Measurements from ENCODE around the gene MTAP. TPM values are rescaled to one million over a fixed set of nuclear protein-coding genes. Genes with fewer than 3 reads are reported as not detected.

Gene MTAP
- polyA plus RNA-seq, 1 donor (not counting 4 experiments of a cell fraction or from before 2014, with no cell fraction given) = 48.7 TPM

DNA sequence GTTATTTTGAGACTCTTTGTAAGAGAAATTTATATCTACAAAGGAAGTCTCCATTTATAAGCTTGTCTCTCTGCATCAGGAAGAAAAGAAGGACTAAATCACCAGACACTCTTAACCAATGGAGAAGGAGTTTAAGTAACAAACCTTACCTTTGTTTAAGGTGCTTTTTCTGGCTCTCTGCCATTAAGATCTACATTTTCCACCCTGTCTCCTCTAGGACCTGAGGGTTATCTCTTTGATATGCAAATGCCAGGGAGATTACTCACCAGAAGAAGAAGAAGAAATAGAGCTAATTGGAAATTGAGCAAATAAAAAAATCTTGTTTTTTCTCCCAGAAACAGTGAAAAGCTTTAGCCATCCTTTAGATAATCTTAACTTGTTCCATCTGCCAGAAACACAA is 130.8 kb downstream of the MTAP start:
- dilution Hi-C loops (cut with MboI; ENCODE audit: extremely low pct_ligation_motif_present, low sequenced_read_pairs) = no loop called here
- no peaks in the 10 kb centered on the region for H3K79me2 ChIP-seq (ENCODE audit: control insufficient read depth, insufficient read depth, low read length)
- no peaks in the 10 kb centered on the region for H3K9me1 ChIP-seq (ENCODE audit: control insufficient read depth, extremely low read depth, insufficient read depth, low read length)
- TF ChIP-seq, protein P1, sequence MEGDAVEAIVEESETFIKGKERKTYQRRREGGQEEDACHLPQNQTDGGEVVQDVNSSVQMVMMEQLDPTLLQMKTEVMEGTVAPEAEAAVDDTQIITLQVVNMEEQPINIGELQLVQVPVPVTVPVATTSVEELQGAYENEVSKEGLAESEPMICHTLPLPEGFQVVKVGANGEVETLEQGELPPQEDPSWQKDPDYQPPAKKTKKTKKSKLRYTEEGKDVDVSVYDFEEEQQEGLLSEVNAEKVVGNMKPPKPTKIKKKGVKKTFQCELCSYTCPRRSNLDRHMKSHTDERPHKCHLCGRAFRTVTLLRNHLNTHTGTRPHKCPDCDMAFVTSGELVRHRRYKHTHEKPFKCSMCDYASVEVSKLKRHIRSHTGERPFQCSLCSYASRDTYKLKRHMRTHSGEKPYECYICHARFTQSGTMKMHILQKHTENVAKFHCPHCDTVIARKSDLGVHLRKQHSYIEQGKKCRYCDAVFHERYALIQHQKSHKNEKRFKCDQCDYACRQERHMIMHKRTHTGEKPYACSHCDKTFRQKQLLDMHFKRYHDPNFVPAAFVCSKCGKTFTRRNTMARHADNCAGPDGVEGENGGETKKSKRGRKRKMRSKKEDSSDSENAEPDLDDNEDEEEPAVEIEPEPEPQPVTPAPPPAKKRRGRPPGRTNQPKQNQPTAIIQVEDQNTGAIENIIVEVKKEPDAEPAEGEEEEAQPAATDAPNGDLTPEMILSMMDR (optimal IDR thresholded peaks at IDR 0.05 in 1 of 3, IDR thresholded peaks at IDR 0.05 in 1 of 3, conservative IDR thresholded peaks at IDR 0.05 in 1 of 3; ENCODE audit: extremely low read depth in 1 of 3, insufficient read depth in 2 of 3, low read length in 3 of 3) = no peak
- TF ChIP-seq EZH2 (IDR thresholded peaks at IDR 0.05; ENCODE audit: low read length) = no peak
- peak overlapping the region; percentile 61 for H3K4me2 ChIP-seq (ENCODE audit: control insufficient read depth, extremely low read depth, insufficient read depth, low read depth, low read length)
- H3K9ac ChIP-seq (ENCODE audit: control insufficient read depth, extremely low read depth, insufficient read depth, low read length) = no peak overlapping the region
- DNase-seq (ENCODE audit: low read depth, low spot score) = peak; percentile 84
- peak overlapping the region in 2 of 3 experiments; percentile 17 to 50 for H3K4me3 ChIP-seq (ENCODE audit: control insufficient read depth in 2 of 3, extremely low read depth in 1 of 3, insufficient read depth in 2 of 3, low read depth in 1 of 3, low read length in 3 of 3)
- peak overlapping the region; percentile 37 for H3K27ac ChIP-seq (ENCODE audit: control insufficient read depth, insufficient read depth, low read length)
- H3K27me3 ChIP-seq (ENCODE audit: control insufficient read depth, extremely low read depth, insufficient read depth, low read length) = no peaks in the 10 kb centered on the region
- peaks cover 23% of the 10 kb centered on the region for H3K4me1 ChIP-seq (ENCODE audit: control insufficient read depth, extremely low read depth, insufficient read depth, low read length)
- peak; percentile 79 for FAIRE-seq
- no peaks in the 10 kb centered on the region for H3K9me3 ChIP-seq (ENCODE audit: control insufficient read depth, low read depth, low read length)
- no peaks in the 10 kb centered on the region for H4K20me1 ChIP-seq (ENCODE audit: control insufficient read depth, extremely low read depth, insufficient read depth, low read length)
- H3K36me3 ChIP-seq (ENCODE audit: control insufficient read depth in 2 of 2, extremely low read depth in 1 of 2, insufficient read depth in 2 of 2, low read length in 2 of 2) = no peaks in the 10 kb centered on the region
- H2AFZ ChIP-seq (ENCODE audit: control insufficient read depth, low read length) = peak overlapping the region; percentile 42

DNA sequence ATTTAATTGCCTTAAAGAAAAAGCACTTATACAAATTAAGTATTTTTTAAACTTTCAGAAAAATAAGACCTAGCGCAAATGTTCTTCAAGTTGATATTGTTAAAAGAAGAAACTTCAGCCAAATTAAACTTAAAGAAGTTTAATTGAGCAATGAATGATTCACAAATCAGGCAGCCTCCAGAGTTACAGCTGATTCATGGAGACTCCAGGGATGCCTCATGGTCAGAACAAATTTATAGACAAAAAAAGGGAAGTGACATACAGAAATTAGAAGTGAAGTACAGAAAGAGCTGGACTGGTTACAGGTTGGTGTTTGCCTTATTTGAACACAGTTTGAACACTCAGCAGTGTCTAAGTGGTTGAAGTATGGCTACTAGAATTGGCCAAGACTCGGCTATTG is 131.4 kb downstream of the MTAP start:
- no peaks in the 10 kb centered on the region for H3K9me3 ChIP-seq (ENCODE audit: control insufficient read depth, low read depth, low read length)
- FAIRE-seq = peak; percentile 61
- no peak overlapping the region for H3K9ac ChIP-seq (ENCODE audit: control insufficient read depth, extremely low read depth, insufficient read depth, low read length)
- no peak for TF ChIP-seq EZH2 (IDR thresholded peaks at IDR 0.05; ENCODE audit: low read length)
- TF ChIP-seq, protein P1 (optimal IDR thresholded peaks at IDR 0.05 in 1 of 3, IDR thresholded peaks at IDR 0.05 in 1 of 3, conservative IDR thresholded peaks at IDR 0.05 in 1 of 3; ENCODE audit: extremely low read depth in 1 of 3, insufficient read depth in 2 of 3, low read length in 3 of 3) = no peak
- no peaks in the 10 kb centered on the region for H4K20me1 ChIP-seq (ENCODE audit: control insufficient read depth, extremely low read depth, insufficient read depth, low read length)
- peaks cover 23% of the 10 kb centered on the region for H3K4me1 ChIP-seq (ENCODE audit: control insufficient read depth, extremely low read depth, insufficient read depth, low read length)
- peak overlapping the region; percentile 61 for H3K4me2 ChIP-seq (ENCODE audit: control insufficient read depth, extremely low read depth, insufficient read depth, low read depth, low read length)
- no peak overlapping the region for H2AFZ ChIP-seq (ENCODE audit: control insufficient read depth, low read length)
- H3K9me1 ChIP-seq (ENCODE audit: control insufficient read depth, extremely low read depth, insufficient read depth, low read length) = no peaks in the 10 kb centered on the region
- no peak for DNase-seq (ENCODE audit: low read depth, low spot score)
- H3K4me3 ChIP-seq (ENCODE audit: control insufficient read depth in 2 of 3, extremely low read depth in 1 of 3, insufficient read depth in 2 of 3, low read depth in 1 of 3, low read length in 3 of 3) = no peak overlapping the region
- peak overlapping the region; percentile 37 for H3K27ac ChIP-seq (ENCODE audit: control insufficient read depth, insufficient read depth, low read length)
- H3K27me3 ChIP-seq (ENCODE audit: control insufficient read depth, extremely low read depth, insufficient read depth, low read length) = no peaks in the 10 kb centered on the region
- H3K36me3 ChIP-seq (ENCODE audit: control insufficient read depth in 2 of 2, extremely low read depth in 1 of 2, insufficient read depth in 2 of 2, low read length in 2 of 2) = no peaks in the 10 kb centered on the region
- dilution Hi-C loops (cut with MboI; ENCODE audit: extremely low pct_ligation_motif_present, low sequenced_read_pairs) = no loop called here
- H3K79me2 ChIP-seq (ENCODE audit: control insufficient read depth, insufficient read depth, low read length) = no peaks in the 10 kb centered on the region
